ENCODE data around the gene GIT1.

The GIT1 gene

DNA sequence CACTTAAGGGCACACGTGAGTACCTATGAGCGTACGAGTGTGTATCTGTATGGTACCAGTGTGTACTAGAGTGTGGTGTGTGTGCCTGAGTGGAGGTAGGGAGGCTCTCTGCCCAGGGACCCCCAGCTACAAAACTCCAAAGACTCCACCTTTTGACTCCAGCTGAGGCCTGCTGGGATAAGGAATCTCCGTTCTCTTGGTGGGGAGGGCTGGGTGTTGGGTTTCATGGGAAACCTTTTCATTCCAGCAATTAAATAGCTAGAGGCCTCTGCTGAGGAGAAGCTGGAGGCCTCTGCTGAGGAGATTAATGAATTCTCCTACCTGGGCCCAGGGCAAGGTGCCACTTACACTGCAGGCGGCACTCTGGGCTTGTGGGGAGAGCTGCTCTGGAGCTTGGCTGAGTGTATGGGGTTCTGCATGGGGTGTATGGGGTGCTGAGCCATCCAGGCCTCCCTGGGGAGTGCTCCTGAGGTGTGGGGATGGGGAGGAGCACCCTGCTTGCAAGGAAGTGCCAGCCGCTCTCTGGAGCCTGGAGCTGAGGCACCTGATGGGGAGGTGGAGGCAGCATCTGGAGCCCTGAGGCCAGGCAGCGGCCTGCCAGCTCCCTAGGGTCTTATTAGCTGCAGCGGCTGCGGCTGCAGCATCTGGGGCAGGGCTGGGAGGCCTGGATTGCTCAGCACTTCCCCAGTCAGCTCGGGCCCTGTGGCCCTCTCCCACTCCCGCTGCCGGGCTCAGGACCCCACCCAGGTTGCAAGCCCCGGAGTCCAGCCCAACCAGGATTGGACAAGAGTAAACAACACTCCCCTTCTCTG is 8.1 kb upstream of the GIT1 start:
- TF ChIP-seq, protein P1, sequence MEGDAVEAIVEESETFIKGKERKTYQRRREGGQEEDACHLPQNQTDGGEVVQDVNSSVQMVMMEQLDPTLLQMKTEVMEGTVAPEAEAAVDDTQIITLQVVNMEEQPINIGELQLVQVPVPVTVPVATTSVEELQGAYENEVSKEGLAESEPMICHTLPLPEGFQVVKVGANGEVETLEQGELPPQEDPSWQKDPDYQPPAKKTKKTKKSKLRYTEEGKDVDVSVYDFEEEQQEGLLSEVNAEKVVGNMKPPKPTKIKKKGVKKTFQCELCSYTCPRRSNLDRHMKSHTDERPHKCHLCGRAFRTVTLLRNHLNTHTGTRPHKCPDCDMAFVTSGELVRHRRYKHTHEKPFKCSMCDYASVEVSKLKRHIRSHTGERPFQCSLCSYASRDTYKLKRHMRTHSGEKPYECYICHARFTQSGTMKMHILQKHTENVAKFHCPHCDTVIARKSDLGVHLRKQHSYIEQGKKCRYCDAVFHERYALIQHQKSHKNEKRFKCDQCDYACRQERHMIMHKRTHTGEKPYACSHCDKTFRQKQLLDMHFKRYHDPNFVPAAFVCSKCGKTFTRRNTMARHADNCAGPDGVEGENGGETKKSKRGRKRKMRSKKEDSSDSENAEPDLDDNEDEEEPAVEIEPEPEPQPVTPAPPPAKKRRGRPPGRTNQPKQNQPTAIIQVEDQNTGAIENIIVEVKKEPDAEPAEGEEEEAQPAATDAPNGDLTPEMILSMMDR (IDR thresholded peaks at IDR 0.05): no peak
- no peak for TF ChIP-seq ZFX (IDR thresholded peaks at IDR 0.05; ENCODE audit: borderline replicate concordance)
- peak overlapping the region; percentile 53 for H3K27ac ChIP-seq

GRCh38 chr17:29596811-29597210 is 7.4 kb upstream of the GIT1 start:
- TF ChIP-seq ZFX (IDR thresholded peaks at IDR 0.05; ENCODE audit: borderline replicate concordance): no peak
- TF ChIP-seq, protein P1 (IDR thresholded peaks at IDR 0.05): no peak
- peak overlapping the region; percentile 53 for H3K27ac ChIP-seq

DNA sequence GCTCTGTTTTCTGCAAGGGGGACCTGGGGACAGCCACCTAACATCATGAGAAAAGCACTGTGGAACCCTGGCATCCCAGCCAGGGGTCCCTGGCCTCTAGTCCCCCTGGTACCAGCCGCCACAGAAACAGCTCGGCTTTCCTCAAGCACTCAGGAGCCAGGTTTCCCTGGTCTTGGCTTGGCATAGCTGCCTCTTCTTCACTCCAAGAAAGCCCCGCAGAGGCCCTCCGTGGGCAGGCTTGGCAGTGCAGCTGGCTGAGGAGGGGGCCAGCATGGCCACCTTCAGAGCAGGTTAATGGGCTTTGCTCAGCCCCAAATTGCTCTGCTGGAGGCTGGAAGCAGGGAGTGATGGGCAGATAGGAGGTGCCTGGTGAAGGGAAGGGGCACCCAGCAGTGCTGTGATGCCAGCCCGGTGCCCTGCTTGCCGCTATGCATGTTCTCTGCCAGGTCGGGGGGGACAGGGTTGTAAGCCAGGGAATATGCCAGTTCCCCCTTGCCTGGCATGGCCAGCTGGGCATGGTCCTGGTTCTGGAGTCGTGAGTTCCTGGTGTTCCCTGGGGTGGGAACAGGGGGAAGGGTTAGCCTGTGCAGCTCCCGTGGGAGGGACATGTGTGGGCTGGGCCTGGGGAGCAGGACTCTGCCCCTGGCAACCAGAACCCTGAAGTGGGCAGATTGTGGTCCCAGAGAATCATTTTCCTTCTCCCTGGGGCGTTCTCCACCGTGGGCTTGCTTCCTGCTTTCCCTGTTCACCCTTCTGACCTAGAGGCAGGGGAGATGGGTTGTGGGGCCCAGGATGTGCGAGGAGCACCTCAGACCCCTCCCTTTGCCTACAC is 6.7 kb upstream of the GIT1 start:
- peak overlapping the region; percentile 98 for H3K27ac ChIP-seq
- no peak for TF ChIP-seq ZFX (IDR thresholded peaks at IDR 0.05; ENCODE audit: borderline replicate concordance)
- TF ChIP-seq, protein P1 (IDR thresholded peaks at IDR 0.05): no peak

GRCh38 chr17:29595107-29595942 is 5.9 kb upstream of the GIT1 start:
- peak overlapping the region; percentile 98 for H3K27ac ChIP-seq
- TF ChIP-seq, protein P1 (IDR thresholded peaks at IDR 0.05): no peak
- TF ChIP-seq ZFX (IDR thresholded peaks at IDR 0.05; ENCODE audit: borderline replicate concordance): no peak

DNA sequence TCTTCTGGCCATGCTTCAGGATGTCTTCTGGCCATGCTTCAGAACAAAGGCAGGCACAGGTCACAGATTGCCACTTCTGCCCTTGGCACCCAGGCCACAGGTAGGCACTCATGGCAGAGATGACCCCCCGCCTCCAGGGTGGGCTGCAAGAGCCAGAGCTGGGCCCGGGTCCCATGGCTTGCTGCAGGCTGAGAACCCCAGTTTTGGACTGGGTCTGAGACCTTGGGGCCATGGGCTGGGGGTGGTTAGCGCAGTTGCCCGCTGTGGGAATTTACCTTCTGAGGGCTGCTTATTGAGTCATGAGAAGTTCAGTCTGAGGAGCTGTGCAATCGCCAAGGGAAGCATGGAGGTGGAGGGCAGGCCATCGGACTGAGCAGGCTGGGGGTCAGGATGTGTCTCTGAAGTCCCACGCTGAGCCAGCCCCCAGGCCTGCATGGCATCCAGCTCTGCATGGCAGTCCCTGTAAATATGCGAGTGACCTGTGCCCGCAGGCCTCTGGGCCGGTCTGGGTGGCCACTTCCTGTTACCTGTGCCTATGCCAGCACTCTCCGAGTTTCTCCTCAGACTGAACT is 5.2 kb upstream of the GIT1 start:
- peak overlapping the region; percentile 98 for H3K27ac ChIP-seq
- TF ChIP-seq ZFX (IDR thresholded peaks at IDR 0.05; ENCODE audit: borderline replicate concordance): no peak
- TF ChIP-seq, protein P1 (IDR thresholded peaks at IDR 0.05): peak; percentile 28

- H3K27ac ChIP-seq: peak overlapping the region; percentile 98
- no peak for TF ChIP-seq ZFX (IDR thresholded peaks at IDR 0.05; ENCODE audit: borderline replicate concordance)
- TF ChIP-seq, protein P1 (IDR thresholded peaks at IDR 0.05): peak; percentile 54
Measured at GRCh38 chr17:29593591-29594518, 4.4 kb upstream of the GIT1 start.

Measured in 22Rv1 (cell line).